ENCODE measurements around the gene SIK3.

The SIK3 gene

DNA sequence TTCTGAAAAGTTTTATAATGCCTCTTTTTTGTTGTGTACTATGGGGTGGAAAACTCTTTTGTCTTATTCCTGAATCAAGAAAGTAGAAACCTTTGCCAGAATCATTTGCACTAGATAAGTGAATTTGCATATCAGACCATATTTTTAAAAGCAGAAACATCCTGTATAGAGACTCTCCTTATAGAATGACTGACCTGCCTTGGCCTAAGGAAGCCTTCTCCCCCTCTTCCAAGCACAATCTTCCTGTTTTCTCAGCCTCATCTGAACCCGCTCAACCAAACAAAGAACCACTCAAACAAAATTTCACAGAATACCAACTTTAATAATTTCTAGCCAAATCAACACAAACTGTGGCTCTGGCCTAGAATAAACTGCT is 60.3 kb downstream of the SIK3 start:
- TF ChIP-seq EZH2 (optimal IDR thresholded peaks at IDR 0.05; ENCODE audit: low read depth, low read length), result no peak
- TF ChIP-seq, protein P1, sequence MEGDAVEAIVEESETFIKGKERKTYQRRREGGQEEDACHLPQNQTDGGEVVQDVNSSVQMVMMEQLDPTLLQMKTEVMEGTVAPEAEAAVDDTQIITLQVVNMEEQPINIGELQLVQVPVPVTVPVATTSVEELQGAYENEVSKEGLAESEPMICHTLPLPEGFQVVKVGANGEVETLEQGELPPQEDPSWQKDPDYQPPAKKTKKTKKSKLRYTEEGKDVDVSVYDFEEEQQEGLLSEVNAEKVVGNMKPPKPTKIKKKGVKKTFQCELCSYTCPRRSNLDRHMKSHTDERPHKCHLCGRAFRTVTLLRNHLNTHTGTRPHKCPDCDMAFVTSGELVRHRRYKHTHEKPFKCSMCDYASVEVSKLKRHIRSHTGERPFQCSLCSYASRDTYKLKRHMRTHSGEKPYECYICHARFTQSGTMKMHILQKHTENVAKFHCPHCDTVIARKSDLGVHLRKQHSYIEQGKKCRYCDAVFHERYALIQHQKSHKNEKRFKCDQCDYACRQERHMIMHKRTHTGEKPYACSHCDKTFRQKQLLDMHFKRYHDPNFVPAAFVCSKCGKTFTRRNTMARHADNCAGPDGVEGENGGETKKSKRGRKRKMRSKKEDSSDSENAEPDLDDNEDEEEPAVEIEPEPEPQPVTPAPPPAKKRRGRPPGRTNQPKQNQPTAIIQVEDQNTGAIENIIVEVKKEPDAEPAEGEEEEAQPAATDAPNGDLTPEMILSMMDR (IDR thresholded peaks at IDR 0.05; ENCODE audit: low read length), result no peak
- Histone ChIP-seq H3K79me2 (ENCODE audit: low read length) (peaks cover 94% of the 10 kb centered on the region), H3K4me2 (ENCODE audit: low read depth, low read length) (peak overlapping the region; percentile 3; the same call in 1 of the 2 replicates), H3K36me3 (replicated peaks; ENCODE audit: insufficient read depth, low read length) (no peaks in the 10 kb centered on the region), H3K27me3 (replicated peaks; ENCODE audit: insufficient read depth, low read length) (no peaks in the 10 kb centered on the region), H3F3A (ENCODE audit: insufficient read depth, low read length) (peaks cover 6% of the 10 kb centered on the region; the same call in 1 of the 2 replicates), H3K4me3 (ENCODE audit: low read length) (no peak overlapping the region), H2AFZ (ENCODE audit: low read length) (no peak overlapping the region), H3K9me2 (replicated peaks; ENCODE audit: insufficient read depth, low read length) (no peaks in the 10 kb centered on the region), H4K20me1 (ENCODE audit: insufficient read depth, low read length) (peaks cover 13% of the 10 kb centered on the region; the same call in 1 of the 2 replicates), H3K9ac (ENCODE audit: low read length) (no peak overlapping the region), H3K27ac (ENCODE audit: low read length) (peak overlapping the region; percentile 30; the same call in 1 of the 2 replicates), H3K9me3 (replicated peaks; ENCODE audit: insufficient read depth, low read length) (no peaks in the 10 kb centered on the region), H3K4me1 (ENCODE audit: low read length) (peaks cover 12% of the 10 kb centered on the region)
- no peak for DNase-seq

DNA sequence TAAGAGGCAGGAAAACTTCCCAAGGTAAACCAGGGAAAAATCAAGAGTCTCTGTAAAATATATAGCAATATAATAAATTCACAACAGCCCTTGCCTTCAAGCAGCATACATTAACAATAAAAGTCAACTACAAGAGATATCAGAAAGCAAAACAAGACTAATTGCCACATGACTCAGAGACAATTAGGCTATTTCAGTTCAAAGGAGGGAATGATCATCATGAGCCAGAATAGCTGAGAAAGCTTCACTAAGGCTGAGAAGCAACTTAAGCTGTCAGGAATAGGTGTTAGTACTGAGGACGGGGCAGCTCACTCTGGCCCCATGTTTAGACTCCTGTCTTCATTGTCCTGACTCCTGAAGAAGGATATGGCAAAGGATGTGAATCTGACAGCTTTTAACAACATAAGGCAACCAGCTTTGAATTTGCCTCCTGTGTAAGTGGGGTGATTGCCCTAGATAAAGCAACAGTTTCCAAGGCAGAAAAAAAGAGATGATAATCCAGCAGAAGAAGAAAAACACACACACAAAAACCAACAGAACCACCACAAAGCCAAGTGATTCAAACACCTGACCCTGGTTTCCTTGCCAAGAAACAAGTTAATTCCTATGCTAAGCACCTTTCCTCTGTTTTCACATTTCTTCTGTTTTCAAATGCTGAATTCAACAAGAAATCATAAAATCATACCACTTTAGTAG is 60.8 kb downstream of the SIK3 start:
- Histone ChIP-seq H3K4me2 (ENCODE audit: low read depth, low read length) (peak overlapping the region; percentile 3; the same call in 1 of the 2 replicates), H3K27ac (ENCODE audit: low read length) (peak overlapping the region; percentile 30; the same call in 1 of the 2 replicates), H3K9me2 (replicated peaks; ENCODE audit: insufficient read depth, low read length) (no peaks in the 10 kb centered on the region), H3K79me2 (ENCODE audit: low read length) (peaks cover 91% of the 10 kb centered on the region), H4K20me1 (ENCODE audit: insufficient read depth, low read length) (peaks cover 13% of the 10 kb centered on the region; the same call in 1 of the 2 replicates), H3K9me3 (replicated peaks; ENCODE audit: insufficient read depth, low read length) (no peaks in the 10 kb centered on the region), H2AFZ (ENCODE audit: low read length) (no peak overlapping the region), H3K9ac (ENCODE audit: low read length) (no peak overlapping the region), H3F3A (ENCODE audit: insufficient read depth, low read length) (peaks cover 6% of the 10 kb centered on the region; the same call in 1 of the 2 replicates), H3K4me1 (ENCODE audit: low read length) (peaks cover 12% of the 10 kb centered on the region), H3K36me3 (replicated peaks; ENCODE audit: insufficient read depth, low read length) (no peaks in the 10 kb centered on the region), H3K4me3 (ENCODE audit: low read length) (no peak overlapping the region), H3K27me3 (replicated peaks; ENCODE audit: insufficient read depth, low read length) (no peaks in the 10 kb centered on the region)
- TF ChIP-seq, protein P1 (IDR thresholded peaks at IDR 0.05; ENCODE audit: low read length), result no peak
- TF ChIP-seq EZH2phosphoT487 (IDR thresholded peaks at IDR 0.05; ENCODE audit: low read length) (no peak), EZH2 (optimal IDR thresholded peaks at IDR 0.05; ENCODE audit: low read depth, low read length) (no peak)
- DNase-seq, result no peak

DNA sequence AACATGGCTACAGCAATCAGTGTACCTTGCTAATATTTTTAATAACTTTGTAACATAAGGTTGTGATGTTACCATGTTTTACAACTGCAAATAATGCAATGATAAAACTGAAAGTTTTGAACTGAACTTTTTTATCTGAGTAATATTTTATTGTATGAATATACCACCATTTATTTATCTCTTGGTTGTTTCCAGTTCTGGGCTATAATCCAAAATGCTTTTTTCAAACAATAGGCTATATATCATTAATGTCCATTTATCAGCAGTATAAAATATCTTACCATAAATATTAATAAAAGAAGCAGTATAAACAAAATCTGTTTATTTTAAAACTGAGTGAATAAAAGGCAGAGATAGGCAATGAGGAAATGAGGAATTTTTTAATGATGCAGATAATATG is 63.3 kb downstream of the SIK3 start:
- no peak overlapping the region for H3K4me3 ChIP-seq (ENCODE audit: low read length)
- no peaks in the 10 kb centered on the region for H3K36me3 ChIP-seq (replicated peaks; ENCODE audit: insufficient read depth, low read length)
- no peak overlapping the region for H2AFZ ChIP-seq (ENCODE audit: low read length)
- H3K27ac ChIP-seq (ENCODE audit: low read length), result no peak overlapping the region
- H3K9me3 ChIP-seq (replicated peaks; ENCODE audit: insufficient read depth, low read length), result no peaks in the 10 kb centered on the region
- H3F3A ChIP-seq (ENCODE audit: insufficient read depth, low read length), result peaks cover 6% of the 10 kb centered on the region; the same call in 1 of the 2 replicates
- peaks cover 86% of the 10 kb centered on the region for H3K79me2 ChIP-seq (ENCODE audit: low read length)
- H3K4me1 ChIP-seq (ENCODE audit: low read length), result peaks cover 12% of the 10 kb centered on the region
- H3K27me3 ChIP-seq (replicated peaks; ENCODE audit: insufficient read depth, low read length), result no peaks in the 10 kb centered on the region
- no peak overlapping the region for H3K4me2 ChIP-seq (ENCODE audit: low read depth, low read length)
- H4K20me1 ChIP-seq (ENCODE audit: insufficient read depth, low read length), result 0 out of 2 replicates have a peak, but pooled peaks cover 13% of the 10 kb centered on the region
- no peak overlapping the region for H3K9ac ChIP-seq (ENCODE audit: low read length)
- no peak for DNase-seq
- H3K9me2 ChIP-seq (replicated peaks; ENCODE audit: insufficient read depth, low read length), result no peaks in the 10 kb centered on the region
- TF ChIP-seq, protein P1 (IDR thresholded peaks at IDR 0.05; ENCODE audit: low read length), result no peak
- TF ChIP-seq EZH2 (optimal IDR thresholded peaks at IDR 0.05; ENCODE audit: low read depth, low read length), result no peak
- TF ChIP-seq EZH2phosphoT487 (IDR thresholded peaks at IDR 0.05; ENCODE audit: low read length), result no peak

Measured in MM.1S (cell line).